ENCODE results near the gene CHD6.

Gene CHD6

DNA sequence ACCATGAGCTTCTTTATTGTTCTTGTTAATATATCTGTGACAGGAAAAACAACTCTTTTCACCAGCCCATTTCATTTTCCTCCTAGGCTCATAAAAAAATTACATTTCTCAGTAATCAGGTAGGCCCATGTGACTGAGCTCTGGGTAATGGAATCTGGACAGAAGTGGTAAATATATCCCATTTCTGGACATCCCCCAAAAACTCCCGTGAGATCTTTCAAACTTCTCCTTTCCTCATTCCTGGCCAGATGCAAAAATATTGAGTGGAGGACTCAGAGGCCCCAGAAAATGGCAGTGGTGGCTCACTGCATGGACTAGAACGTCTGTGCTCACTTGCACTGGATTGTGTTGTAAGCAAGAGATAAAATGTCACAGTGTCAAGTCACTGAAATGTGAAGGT is 3.8 kb upstream of the CHD6 start:
- TF ChIP-seq POU2F2 (IDR thresholded peaks at IDR 0.05; ENCODE audit: low read depth, low read length) (no peak), SPI1 (IDR thresholded peaks at IDR 0.05; ENCODE audit: low read depth, low read length) (no peak), PAX5 (IDR thresholded peaks at IDR 0.05; ENCODE audit: insufficient read depth, low read length, severe bottlenecking) (no peak), POLR2A (IDR thresholded peaks at IDR 0.05; ENCODE audit: low read depth, low read length) (no peak), POLR2AphosphoS5 (IDR thresholded peaks at IDR 0.05; ENCODE audit: low read depth, low read length) (no peak), TAF1 (IDR thresholded peaks at IDR 0.05; ENCODE audit: low read depth, low read length) (no peak)
- DNase-seq (ENCODE audit: insufficient read length, low spot score) (no peak), FAIRE-seq (no peak)

DNA sequence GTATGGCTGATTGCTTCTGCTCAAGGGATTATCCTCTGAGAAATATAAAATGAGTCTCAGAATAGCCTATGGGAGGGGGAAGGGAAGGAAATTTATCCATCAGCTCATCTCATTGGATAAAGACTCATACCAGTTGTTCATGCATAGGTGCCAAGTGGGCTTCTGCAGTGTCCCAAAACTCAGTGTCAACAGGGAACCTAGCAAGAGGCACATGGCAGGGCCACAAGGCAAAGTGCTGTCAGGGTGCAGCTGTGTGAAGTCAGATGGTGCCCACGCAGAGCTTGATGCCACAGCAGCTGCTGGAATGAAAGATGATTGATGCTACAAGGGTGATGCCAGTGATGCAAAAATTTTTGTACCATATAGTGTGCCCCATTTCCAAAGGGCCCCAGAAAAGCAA is 3.2 kb upstream of the CHD6 start:
- no peak for FAIRE-seq
- no peak for TF ChIP-seq POLR2AphosphoS5 (IDR thresholded peaks at IDR 0.05; ENCODE audit: low read depth, low read length)
- no peak for TF ChIP-seq PAX5 (IDR thresholded peaks at IDR 0.05; ENCODE audit: insufficient read depth, low read length, severe bottlenecking)
- no peak for TF ChIP-seq SPI1 (IDR thresholded peaks at IDR 0.05; ENCODE audit: low read depth, low read length)
- no peak for TF ChIP-seq POU2F2 (IDR thresholded peaks at IDR 0.05; ENCODE audit: low read depth, low read length)

DNA sequence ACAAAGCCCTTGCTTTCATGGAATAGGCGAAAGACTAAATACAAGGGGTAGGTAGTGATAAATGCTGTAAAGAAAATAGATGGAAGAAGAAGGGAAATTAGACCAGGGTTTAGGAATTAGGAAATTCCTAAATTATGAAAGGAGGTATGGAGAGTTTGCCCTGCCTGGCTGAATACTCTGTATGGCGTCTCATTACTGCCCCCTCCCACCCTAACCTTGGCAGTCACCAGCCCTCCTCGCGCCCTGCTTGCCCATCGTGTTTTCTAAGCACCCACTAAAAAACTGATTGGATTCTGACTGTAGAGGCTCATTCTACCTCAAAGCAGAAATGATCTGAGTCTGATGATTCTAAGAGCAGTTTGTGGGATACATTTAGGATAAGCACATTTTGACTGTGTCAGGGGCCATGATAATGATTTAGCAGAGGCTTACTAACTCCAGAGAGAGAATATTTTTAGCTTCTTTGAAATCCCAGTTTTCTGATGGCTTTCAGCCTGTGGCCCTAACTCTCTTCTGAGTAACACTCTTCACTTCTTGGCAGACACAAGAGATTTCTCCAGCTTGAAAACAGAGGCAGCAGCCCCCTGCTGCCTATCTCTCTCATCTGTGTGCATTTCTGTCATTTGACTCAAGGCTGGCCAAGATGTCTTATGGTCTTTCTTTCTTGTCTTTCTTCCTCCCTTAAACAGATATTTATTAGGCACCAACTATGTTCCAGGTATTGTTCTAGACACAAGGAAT is 1.4 kb upstream of the CHD6 start:
- TF ChIP-seq PAX5 (IDR thresholded peaks at IDR 0.05; ENCODE audit: insufficient read depth, low read length, severe bottlenecking) (no peak), POLR2A (IDR thresholded peaks at IDR 0.05; ENCODE audit: low read depth, low read length) (no peak), SPI1 (IDR thresholded peaks at IDR 0.05; ENCODE audit: low read depth, low read length) (no peak), POLR2AphosphoS5 (IDR thresholded peaks at IDR 0.05; ENCODE audit: low read depth, low read length) (no peak), TAF1 (IDR thresholded peaks at IDR 0.05; ENCODE audit: low read depth, low read length) (no peak), POU2F2 (IDR thresholded peaks at IDR 0.05; ENCODE audit: low read depth, low read length) (no peak)
- DNase-seq (ENCODE audit: insufficient read length, low spot score): no peak
- no peak for FAIRE-seq

More for the DNA sequence above, 3.2 kb upstream of the CHD6 start:
- DNase-seq (ENCODE audit: insufficient read length, low spot score): no peak

DNA sequence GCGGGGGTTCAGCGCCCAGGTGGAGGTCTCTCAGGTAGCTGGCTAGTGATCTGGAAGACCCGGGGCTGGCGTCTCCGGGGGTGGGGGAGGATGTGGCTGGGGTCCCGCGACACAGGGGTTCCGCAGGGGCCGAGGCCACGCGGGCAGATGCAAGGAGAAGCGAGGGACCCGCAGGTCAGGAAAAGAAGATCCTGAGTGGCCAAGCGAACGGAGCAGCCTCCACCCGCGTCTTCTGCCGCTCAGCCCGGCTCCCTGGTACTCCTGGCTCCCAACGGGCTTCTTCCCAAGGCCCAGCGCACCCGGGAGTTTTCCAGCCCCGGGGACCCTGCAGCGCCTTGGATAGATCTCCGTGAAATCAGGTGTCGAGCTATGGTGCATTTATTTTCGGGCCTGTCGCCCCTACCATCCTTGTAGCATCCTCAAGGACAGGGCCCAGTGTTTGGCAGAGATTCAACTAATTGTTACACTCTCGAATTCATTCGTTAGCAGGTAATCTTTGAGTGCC is 682 bp upstream of the CHD6 start:
- FAIRE-seq (no peak), DNase-seq (ENCODE audit: insufficient read length, low spot score) (no peak)
- TF ChIP-seq POU2F2 (IDR thresholded peaks at IDR 0.05; ENCODE audit: low read depth, low read length) (no peak), TAF1 (IDR thresholded peaks at IDR 0.05; ENCODE audit: low read depth, low read length) (no peak), POLR2AphosphoS5 (IDR thresholded peaks at IDR 0.05; ENCODE audit: low read depth, low read length) (no peak), PAX5 (IDR thresholded peaks at IDR 0.05; ENCODE audit: insufficient read depth, low read length, severe bottlenecking) (no peak), POLR2A (IDR thresholded peaks at IDR 0.05; ENCODE audit: low read depth, low read length) (no peak), SPI1 (IDR thresholded peaks at IDR 0.05; ENCODE audit: low read depth, low read length) (no peak)

DNA sequence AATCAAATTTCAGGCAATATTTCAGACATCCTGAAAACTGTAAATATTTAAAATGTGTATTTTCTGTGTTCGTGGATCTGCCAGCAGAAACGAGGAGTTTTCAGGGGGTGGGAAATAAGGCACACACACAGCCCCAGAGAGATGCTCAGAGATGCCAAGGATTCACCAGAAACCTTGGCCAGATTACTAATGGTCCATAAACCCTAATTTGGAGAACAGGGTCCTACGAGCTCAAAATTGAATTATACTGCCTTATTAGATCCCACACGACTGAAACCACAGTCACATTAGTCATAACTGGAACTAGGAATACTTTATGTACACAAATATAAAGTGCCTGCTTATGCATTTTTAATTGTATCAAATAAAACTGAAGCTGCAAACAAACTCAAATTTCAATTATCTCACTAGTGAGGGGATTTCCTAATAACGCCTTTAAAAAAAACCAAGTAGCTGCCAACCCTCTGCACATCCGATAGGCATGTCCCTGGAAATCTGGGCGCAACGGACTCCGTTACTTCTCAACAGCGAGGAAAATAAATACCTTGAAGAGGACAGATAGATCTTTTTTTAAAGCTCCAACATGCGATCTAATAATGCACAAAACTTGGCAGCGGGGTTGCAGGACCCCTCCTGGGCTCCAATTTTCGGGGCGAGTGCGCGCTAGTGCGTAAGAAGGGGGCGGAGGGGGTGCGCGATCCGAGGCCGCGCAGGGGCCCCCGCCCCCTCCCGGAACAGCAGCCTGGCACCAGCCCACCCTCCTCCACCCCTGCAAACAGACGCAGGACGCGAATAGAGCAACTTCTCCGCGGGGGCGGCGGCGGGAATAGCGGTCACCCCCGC is 897 bp downstream of the CHD6 start:
- no peak for FAIRE-seq
- no peak for DNase-seq (ENCODE audit: insufficient read length, low spot score)
- TF ChIP-seq PAX5 (IDR thresholded peaks at IDR 0.05; ENCODE audit: insufficient read depth, low read length, severe bottlenecking): no peak
- no peak for TF ChIP-seq POLR2AphosphoS5 (IDR thresholded peaks at IDR 0.05; ENCODE audit: low read depth, low read length)

DNA sequence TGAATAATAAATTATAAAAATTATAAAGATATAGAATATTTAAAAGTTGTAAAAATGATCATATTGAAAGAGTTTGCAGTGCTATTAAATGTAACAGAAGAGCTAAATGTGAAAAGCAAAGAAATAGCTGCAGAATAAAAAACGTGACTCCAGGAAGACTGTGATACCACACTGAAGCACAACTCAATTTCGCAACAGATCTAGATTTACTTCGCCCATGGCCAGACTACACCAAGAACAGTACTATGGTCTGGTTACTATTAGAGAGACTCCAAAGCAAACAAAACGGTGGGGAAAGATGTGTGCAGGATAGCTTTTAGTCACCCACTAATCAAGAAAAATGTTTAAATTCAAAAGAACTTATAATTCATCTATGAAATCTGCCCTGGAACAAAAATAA is 1.9 kb downstream of the CHD6 start:
- no peak for TF ChIP-seq POLR2AphosphoS5 (IDR thresholded peaks at IDR 0.05; ENCODE audit: low read depth, low read length)
- TF ChIP-seq POU2F2 (IDR thresholded peaks at IDR 0.05; ENCODE audit: low read depth, low read length): no peak
- no peak for TF ChIP-seq POLR2A (IDR thresholded peaks at IDR 0.05; ENCODE audit: low read depth, low read length)
- no peak for TF ChIP-seq SPI1 (IDR thresholded peaks at IDR 0.05; ENCODE audit: low read depth, low read length)
- no peak for TF ChIP-seq TAF1 (IDR thresholded peaks at IDR 0.05; ENCODE audit: low read depth, low read length)
- no peak for TF ChIP-seq PAX5 (IDR thresholded peaks at IDR 0.05; ENCODE audit: insufficient read depth, low read length, severe bottlenecking)
- FAIRE-seq (no peak), DNase-seq (ENCODE audit: insufficient read length, low spot score) (no peak)

DNA sequence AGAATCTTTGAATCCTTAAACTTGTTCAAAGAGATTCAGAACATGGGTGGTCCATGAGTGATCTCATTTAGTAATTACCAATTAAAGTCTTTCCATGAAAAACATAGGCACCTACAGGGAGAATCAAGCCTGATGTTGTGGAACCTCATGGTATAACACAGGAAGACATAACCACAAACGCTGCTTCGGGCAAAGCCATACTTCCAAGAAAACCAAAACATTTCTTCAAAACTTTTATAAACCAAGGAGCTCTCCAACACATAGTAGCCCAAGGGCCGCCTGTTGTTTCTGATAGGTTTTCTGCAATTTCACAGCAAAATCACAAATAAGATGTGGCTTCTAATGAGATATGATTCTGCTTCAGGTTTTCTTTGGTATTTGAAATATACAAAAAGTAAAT is 2.5 kb downstream of the CHD6 start:
- no peak for TF ChIP-seq POU2F2 (IDR thresholded peaks at IDR 0.05; ENCODE audit: low read depth, low read length)
- TF ChIP-seq POLR2A (IDR thresholded peaks at IDR 0.05; ENCODE audit: low read depth, low read length): no peak
- no peak for TF ChIP-seq TAF1 (IDR thresholded peaks at IDR 0.05; ENCODE audit: low read depth, low read length)
- no peak for TF ChIP-seq POLR2AphosphoS5 (IDR thresholded peaks at IDR 0.05; ENCODE audit: low read depth, low read length)
- TF ChIP-seq SPI1 (IDR thresholded peaks at IDR 0.05; ENCODE audit: low read depth, low read length): no peak
- no peak for TF ChIP-seq PAX5 (IDR thresholded peaks at IDR 0.05; ENCODE audit: insufficient read depth, low read length, severe bottlenecking)
- no peak for FAIRE-seq
- DNase-seq (ENCODE audit: insufficient read length, low spot score): no peak

DNA sequence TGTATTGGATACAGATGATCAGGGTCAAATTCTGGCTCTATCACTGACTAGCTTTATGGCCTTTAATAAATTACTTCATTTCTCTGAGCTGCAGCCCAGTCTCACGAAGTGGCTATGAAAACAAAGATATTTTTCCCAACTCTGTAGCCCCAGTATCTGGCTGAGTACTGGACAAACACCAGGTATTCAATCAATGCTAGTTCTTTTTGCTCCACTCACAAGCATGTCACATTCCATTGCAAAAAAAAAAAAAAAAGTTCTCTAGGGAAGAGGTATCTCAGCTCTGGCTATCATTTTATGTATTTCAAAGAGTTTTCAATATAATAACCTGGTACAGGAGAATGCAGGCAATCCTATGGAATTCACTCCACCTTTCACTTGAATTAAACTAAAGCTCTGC is 3.1 kb downstream of the CHD6 start:
- DNase-seq (ENCODE audit: insufficient read length, low spot score) (no peak), FAIRE-seq (no peak)
- TF ChIP-seq SPI1 (IDR thresholded peaks at IDR 0.05; ENCODE audit: low read depth, low read length): no peak
- no peak for TF ChIP-seq POLR2A (IDR thresholded peaks at IDR 0.05; ENCODE audit: low read depth, low read length)
- TF ChIP-seq TAF1 (IDR thresholded peaks at IDR 0.05; ENCODE audit: low read depth, low read length): no peak
- no peak for TF ChIP-seq POLR2AphosphoS5 (IDR thresholded peaks at IDR 0.05; ENCODE audit: low read depth, low read length)

DNA sequence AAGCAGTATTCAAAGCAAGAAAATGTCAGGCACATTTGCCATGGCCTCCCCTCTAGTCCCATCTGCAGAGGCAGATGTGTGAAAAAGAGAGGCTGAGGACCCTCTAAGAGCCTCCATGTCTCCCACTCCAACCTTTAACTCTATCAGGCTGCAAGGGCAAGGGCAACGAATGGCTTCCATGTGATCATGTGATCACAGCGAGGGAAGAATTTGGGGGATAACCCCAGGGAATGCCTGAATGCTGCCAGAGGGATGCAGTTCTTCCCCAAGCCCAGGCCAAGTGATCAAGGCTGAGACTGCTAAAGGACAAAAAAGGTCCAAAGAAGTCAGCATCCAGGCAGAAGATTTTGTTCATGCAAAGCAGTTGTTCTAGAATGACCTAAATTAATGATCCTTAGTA is 4.9 kb downstream of the CHD6 start:
- no peak for TF ChIP-seq POLR2AphosphoS5 (IDR thresholded peaks at IDR 0.05; ENCODE audit: low read depth, low read length)
- TF ChIP-seq PAX5 (IDR thresholded peaks at IDR 0.05; ENCODE audit: insufficient read depth, low read length, severe bottlenecking): no peak
- no peak for TF ChIP-seq POLR2A (IDR thresholded peaks at IDR 0.05; ENCODE audit: low read depth, low read length)
- TF ChIP-seq POU2F2 (IDR thresholded peaks at IDR 0.05; ENCODE audit: low read depth, low read length): no peak
- TF ChIP-seq TAF1 (IDR thresholded peaks at IDR 0.05; ENCODE audit: low read depth, low read length): no peak
- no peak for TF ChIP-seq SPI1 (IDR thresholded peaks at IDR 0.05; ENCODE audit: low read depth, low read length)
- FAIRE-seq (no peak), DNase-seq (ENCODE audit: insufficient read length, low spot score) (no peak)

All from GM12891 (cell line).